GF-D8 (cell line): ENCODE data around the gene WNT10A.
"Not testable (repeated sequence)": the region's sequence is repeated elsewhere in the genome, so short reads cannot be mapped to it uniquely, and the experiment has no call there.

Experiments used
- DNase-seq: peaks from one replicate; lab custom pipeline; 2025; lab: John Stamatoyannopoulos, UW

The WNT10A gene

DNA sequence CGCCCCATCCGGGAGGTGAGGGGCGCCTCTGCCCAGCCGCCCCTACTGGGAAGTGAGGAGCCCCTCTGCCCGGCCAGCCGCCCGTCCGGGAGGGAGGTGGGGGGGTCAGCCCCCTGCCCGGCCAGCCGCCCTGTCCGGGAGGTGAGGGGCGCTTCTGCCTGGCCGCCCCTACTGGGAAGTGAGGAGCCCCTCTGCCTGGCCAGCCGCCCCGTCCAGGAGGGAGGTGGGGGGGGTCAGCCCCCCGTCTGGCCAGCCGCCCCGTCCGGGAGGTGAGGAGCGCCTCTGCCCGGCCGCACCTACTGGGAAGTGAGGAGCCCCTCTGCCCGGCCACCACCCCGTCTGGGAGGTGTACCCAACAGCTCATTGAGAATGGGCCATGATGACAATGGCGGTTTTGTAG, 51.1 kb downstream of the WNT10A start:
- not testable (repeated sequence) for DNase-seq
